ENCODE data around the gene GNAS-AS1.
"Not testable (repeated sequence)": the region's sequence is repeated elsewhere in the genome, so short reads cannot be mapped to it uniquely, and the experiment has no call there.

- not testable (repeated sequence) for TF ChIP-seq POLR2A, POLR2AphosphoS5, EP300 (IDR thresholded peaks at IDR 0.05)
- TF ChIP-seq, protein P1, sequence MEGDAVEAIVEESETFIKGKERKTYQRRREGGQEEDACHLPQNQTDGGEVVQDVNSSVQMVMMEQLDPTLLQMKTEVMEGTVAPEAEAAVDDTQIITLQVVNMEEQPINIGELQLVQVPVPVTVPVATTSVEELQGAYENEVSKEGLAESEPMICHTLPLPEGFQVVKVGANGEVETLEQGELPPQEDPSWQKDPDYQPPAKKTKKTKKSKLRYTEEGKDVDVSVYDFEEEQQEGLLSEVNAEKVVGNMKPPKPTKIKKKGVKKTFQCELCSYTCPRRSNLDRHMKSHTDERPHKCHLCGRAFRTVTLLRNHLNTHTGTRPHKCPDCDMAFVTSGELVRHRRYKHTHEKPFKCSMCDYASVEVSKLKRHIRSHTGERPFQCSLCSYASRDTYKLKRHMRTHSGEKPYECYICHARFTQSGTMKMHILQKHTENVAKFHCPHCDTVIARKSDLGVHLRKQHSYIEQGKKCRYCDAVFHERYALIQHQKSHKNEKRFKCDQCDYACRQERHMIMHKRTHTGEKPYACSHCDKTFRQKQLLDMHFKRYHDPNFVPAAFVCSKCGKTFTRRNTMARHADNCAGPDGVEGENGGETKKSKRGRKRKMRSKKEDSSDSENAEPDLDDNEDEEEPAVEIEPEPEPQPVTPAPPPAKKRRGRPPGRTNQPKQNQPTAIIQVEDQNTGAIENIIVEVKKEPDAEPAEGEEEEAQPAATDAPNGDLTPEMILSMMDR (IDR thresholded peaks at IDR 0.05): not testable (repeated sequence)
Measured at GRCh38 chr20:58828804-58829203, 21.9 kb downstream of the GNAS-AS1 start.
